Erythroblast (primary cell): ENCODE measurements around the gene BDKRB1.

Experiments used
- GATA1 ChIP-seq: IDR thresholded peaks from 2 replicates; pipeline ENCODE4 v1.6.1; 2011; ENCODE audit warnings: low read depth, mild to moderate bottlenecking, control low read depth, low read length, moderate library complexity
- POLR2A ChIP-seq: IDR thresholded peaks from 2 replicates; pipeline ENCODE4 v1.6.1; 2011; ENCODE audit warnings: mild to moderate bottlenecking, low read length

DNA sequence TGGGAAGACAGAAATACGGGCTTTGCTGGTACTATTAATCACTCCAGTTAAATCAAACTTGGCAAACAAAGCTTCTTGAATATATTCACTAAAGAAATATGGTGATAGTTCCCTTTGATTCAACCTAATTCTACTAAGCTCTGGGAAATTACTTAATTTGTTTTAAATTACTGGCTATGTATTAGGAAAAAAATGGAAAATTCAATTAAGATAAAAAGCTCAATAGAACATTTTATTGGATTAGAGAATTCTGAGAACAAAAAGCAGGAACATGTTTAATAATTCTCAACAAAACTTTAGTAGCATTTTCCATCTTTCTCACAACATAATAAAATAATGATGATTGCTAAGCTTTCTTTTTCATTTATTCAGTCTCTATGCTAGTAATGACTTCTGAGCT, 30.2 kb downstream of the BDKRB1 start:
- TF ChIP-seq POLR2A (no peak), GATA1 (no peak)
